IPS-20b (cell line): Measurements from ENCODE around the gene SUGP2.
"Not testable (repeated sequence)": the region's sequence is repeated elsewhere in the genome, so short reads cannot be mapped to it uniquely, and the experiment has no call there.

Experiments used
- H3K27ac ChIP-seq: one replicate; pipeline ENCODE4 v1.5.1; 2013; ENCODE audit warnings: low read length
- H3K27me3 ChIP-seq: 2 replicates; pipeline ENCODE4 v1.6.1; 2013; ENCODE audit warnings: mild to moderate bottlenecking, low read length, inconsistent platforms; ENCODE audit not compliant: insufficient read depth
- H3K36me3 ChIP-seq: 2 replicates; pipeline ENCODE4 v1.6.1; 2013; ENCODE audit warnings: low read depth, mild to moderate bottlenecking, inconsistent platforms, low read length, moderate library complexity; ENCODE audit not compliant: insufficient read depth
- H3K4me1 ChIP-seq: 2 replicates; pipeline ENCODE4 v1.6.1; 2013; ENCODE audit warnings: mild to moderate bottlenecking, control low read depth, inconsistent platforms, low read length, moderate library complexity; ENCODE audit not compliant: insufficient read depth
- H3K4me3 ChIP-seq: 2 replicates; pipeline ENCODE4 v1.5.1; 2013; ENCODE audit warnings: mild to moderate bottlenecking, low read length, inconsistent platforms
- H3K9ac ChIP-seq: 2 replicates; pipeline ENCODE4 v1.6.1; 2013; ENCODE audit warnings: low read depth, mild to moderate bottlenecking, inconsistent platforms, low read length, moderate library complexity
- H3K9me3 ChIP-seq: 2 replicates; pipeline ENCODE4 v1.6.1; 2013; ENCODE audit warnings: mild to moderate bottlenecking, low read depth, low read length, inconsistent platforms; ENCODE audit not compliant: insufficient read depth

The SUGP2 gene

GRCh38 chr19:18964121-18964520, 69.2 kb downstream of the SUGP2 start:
- peaks cover 5% of the 10 kb centered on the region; the same call in 1 of the 2 replicates for H3K4me1 ChIP-seq
- H3K36me3 ChIP-seq, result no peaks in the 10 kb centered on the region
- H3K4me3 ChIP-seq, result no peak overlapping the region
- no peak overlapping the region for H3K9ac ChIP-seq
- H3K9me3 ChIP-seq, result no peaks in the 10 kb centered on the region
- no peak overlapping the region for H3K27ac ChIP-seq
- peaks cover 6% of the 10 kb centered on the region for H3K27me3 ChIP-seq

DNA sequence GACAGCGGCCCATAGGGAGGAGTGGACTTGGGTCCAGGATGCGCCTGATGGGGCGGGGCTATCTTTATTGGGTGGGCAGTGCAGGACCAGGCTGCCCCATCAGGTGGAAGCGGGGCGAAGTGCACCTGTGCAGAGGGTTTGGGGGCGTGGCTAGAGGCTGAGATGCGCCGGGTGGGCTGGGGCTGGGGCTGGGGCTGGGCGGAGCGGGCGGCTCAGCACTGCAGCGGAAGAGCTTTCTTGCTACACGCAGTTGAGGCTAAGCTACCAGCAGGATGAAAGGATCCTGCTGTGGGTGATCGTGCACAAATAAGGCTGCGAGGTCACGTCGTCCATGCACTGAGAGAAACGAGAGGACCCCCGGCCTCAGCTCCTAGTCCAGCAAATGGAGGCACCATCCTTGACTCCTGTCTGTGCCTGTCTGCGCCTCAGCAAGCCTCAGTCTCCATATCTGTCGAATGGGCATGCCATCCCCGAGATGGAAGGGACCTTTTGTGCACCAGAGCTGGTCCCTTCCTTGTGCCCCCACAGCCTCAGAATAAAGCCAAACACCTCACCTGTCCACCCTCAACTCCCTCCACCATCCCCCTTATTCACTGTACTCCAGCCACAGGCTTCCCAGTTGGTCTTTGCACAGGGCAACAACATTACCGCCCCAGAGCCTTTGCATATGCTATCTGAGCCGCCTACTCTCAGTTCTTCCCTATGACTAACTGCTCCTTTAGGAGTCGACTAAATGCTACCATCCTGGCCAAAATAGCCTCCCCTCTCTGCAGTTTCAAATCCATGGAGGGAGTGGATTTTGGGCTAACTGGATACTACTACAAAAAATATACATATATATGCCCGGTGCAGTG, 71.3 kb downstream of the SUGP2 start:
- no peak overlapping the region for H3K27ac ChIP-seq
- H3K9me3 ChIP-seq, result no peaks in the 10 kb centered on the region
- H3K4me1 ChIP-seq, result peaks cover 5% of the 10 kb centered on the region; the same call in 1 of the 2 replicates
- H3K27me3 ChIP-seq, result peaks cover 6% of the 10 kb centered on the region
- no peaks in the 10 kb centered on the region for H3K36me3 ChIP-seq
- H3K4me3 ChIP-seq, result peak overlapping the region; percentile 50; the same call in 1 of the 2 replicates
- H3K9ac ChIP-seq, result no peak overlapping the region

DNA sequence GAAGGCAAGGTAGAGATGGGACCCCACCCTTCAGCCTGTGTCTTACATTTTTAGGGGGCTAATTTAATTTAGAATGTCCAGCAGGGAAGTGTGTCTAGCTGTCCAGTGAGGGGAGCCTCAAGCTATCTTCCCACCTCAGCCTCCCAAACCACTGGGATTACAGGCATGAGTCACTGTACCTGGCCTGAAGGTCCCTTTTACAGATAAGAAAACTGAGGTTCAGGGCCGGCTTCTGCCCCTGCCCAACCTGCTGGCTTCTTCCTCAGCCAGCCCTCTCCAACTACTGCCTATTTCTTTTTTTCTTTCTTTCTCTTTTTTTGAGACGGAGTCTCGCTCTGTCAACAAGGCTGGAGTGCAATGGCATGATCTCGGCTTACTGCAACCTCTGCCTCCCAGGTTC, 72.9 kb downstream of the SUGP2 start:
- Histone ChIP-seq H3K9ac (no peak overlapping the region), H3K27me3 (peaks cover 6% of the 10 kb centered on the region), H3K4me3 (no peak overlapping the region), H3K27ac (no peak overlapping the region), H3K36me3 (no peaks in the 10 kb centered on the region), H3K9me3 (no peaks in the 10 kb centered on the region), H3K4me1 (no peaks in the 10 kb centered on the region)

DNA sequence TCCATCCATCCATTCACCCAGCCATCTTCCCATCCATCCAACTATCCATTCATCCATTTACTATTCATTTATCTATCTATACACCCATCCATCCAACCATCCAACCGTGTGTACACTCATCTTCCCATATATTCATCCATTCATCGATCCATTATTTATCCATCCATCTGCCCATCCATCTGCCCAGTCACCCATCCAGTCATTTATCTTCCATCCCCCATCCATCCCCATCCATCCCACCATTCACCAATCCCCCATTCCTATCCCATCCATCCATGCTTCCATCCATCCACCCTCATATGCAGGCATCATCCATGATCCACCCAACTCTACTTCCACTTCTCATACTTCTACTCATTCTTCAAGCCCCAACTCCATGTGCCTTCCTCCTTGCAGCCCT, 78.3 kb downstream of the SUGP2 start:
- Histone ChIP-seq H3K4me1 (no peaks in the 10 kb centered on the region), H3K9ac (no peak overlapping the region), H3K27me3 (no peaks in the 10 kb centered on the region), H3K9me3 (no peaks in the 10 kb centered on the region), H3K27ac (no peak overlapping the region), H3K36me3 (no peaks in the 10 kb centered on the region), H3K4me3 (no peak overlapping the region)

DNA sequence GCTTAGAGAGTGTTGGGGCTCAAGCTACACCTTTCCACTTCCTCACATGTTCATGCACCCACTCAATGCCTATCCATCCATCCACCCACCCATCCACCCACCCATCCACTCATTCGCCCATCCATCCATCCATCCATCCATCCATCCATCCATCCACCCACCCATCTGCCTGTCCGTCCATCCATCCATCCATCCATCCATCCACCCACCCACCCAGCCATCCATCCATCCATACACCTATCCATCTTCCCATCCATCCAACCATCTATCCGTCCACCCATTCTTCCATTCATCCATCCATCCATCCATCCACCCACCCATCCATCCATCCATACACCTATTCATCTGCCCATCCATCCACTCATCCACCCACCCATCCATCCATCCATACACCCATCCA, 79.2 kb downstream of the SUGP2 start:
- H3K27me3 ChIP-seq, result no peaks in the 10 kb centered on the region
- H3K9me3 ChIP-seq, result no peaks in the 10 kb centered on the region
- no peaks in the 10 kb centered on the region for H3K4me1 ChIP-seq
- no peak overlapping the region for H3K9ac ChIP-seq
- no peak overlapping the region for H3K27ac ChIP-seq
- H3K4me3 ChIP-seq, result no peak overlapping the region
- no peaks in the 10 kb centered on the region for H3K36me3 ChIP-seq

GRCh38 chr19:18952364-18953003, 80.8 kb downstream of the SUGP2 start:
- H3K4me3 ChIP-seq, H3K27me3 ChIP-seq, H3K36me3 ChIP-seq, H3K4me1 ChIP-seq, H3K9me3 ChIP-seq, H3K9ac ChIP-seq, H3K27ac ChIP-seq: not testable (repeated sequence)

DNA sequence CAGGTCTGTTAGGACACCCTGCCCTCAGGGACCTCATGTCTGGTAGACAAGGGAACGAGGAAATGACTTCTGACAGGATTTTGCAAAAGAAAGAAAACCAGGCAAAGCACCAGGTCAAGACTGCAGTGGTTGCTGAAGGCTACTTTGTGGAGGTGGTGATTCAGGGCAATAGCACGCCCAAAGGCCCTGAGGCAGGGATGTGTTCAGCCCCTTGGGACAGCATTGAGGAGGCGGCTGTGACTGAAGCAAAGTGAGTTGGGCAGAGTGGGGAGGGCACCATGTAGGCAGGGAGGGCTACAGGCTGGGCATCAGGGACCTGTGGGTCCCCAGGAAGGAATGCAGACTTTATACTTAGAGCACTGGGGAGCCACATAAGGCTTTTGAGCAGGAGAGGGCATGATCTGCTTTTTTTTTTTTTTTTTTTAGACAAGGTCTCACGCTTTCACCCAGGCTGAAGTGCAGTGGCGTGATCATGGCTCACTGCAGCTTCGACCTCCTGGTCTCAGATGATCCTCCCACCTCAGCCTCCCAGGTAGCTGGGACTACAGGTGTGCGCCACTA, 81.5 kb downstream of the SUGP2 start:
- H3K27me3 ChIP-seq, result no peaks in the 10 kb centered on the region
- no peaks in the 10 kb centered on the region for H3K36me3 ChIP-seq
- no peak overlapping the region for H3K9ac ChIP-seq
- no peaks in the 10 kb centered on the region for H3K9me3 ChIP-seq
- no peaks in the 10 kb centered on the region for H3K4me1 ChIP-seq
- no peak overlapping the region for H3K27ac ChIP-seq
- no peak overlapping the region for H3K4me3 ChIP-seq

- no peak overlapping the region for H3K27ac ChIP-seq
- no peaks in the 10 kb centered on the region for H3K4me1 ChIP-seq
- H3K9me3 ChIP-seq, result no peaks in the 10 kb centered on the region
- no peaks in the 10 kb centered on the region for H3K27me3 ChIP-seq
- H3K36me3 ChIP-seq, result no peaks in the 10 kb centered on the region
- H3K9ac ChIP-seq, result no peak overlapping the region
- no peak overlapping the region for H3K4me3 ChIP-seq
Measured at GRCh38 chr19:18949858-18950257, 83.5 kb downstream of the SUGP2 start.

- Histone ChIP-seq H3K36me3 (no peaks in the 10 kb centered on the region), H3K9me3 (no peaks in the 10 kb centered on the region), H3K4me1 (no peaks in the 10 kb centered on the region), H3K9ac (no peak overlapping the region), H3K4me3 (no peak overlapping the region), H3K27ac (no peak overlapping the region), H3K27me3 (no peaks in the 10 kb centered on the region)
Measured at GRCh38 chr19:18948976-18949356, 84.4 kb downstream of the SUGP2 start.

DNA sequence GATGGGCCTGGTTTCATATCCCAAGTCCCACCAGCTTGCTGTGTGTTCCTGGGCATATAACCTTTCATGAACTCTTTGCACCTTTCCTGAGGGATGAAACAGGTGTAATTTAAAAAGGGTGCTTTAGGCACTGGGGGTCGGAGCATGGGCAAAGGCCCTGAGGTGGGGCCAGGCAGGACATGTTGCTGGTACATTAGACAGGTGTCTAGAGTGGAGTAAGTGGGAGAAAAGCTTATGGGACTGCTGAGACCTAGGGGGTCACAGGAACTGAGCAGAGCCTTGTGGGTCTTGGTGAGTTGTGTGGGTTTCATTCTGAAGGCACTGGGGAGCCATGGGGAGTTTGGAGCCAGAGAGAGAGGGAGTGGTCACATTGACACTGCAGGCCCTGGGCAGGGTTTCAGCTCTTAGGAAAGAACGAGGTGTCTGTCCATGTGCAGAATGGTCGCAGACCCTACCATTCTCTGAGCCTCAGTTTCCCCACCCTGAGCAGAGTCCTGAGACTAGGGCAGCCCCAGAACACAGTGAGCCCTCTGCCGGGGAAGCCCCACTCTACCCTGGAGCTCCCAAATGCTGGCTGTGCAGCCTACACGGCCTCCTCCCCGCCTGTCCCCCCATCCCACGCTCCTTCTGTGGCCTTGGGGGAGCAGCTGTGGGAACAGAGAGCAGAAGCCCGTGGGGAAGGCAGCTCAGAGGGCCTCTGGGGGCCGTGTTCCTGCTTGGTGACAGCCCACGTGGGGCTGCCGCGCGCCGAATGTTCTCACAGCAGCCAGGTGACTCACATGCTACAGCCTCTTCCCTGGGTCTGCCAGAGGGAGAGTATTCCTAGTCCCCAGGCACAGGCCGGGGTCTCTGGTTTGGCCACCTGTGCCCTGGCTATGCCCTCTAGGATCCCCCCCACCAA, 85.0 kb downstream of the SUGP2 start:
- no peaks in the 10 kb centered on the region for H3K27me3 ChIP-seq
- no peaks in the 10 kb centered on the region for H3K9me3 ChIP-seq
- no peak overlapping the region for H3K27ac ChIP-seq
- H3K4me1 ChIP-seq, result no peaks in the 10 kb centered on the region
- H3K36me3 ChIP-seq, result no peaks in the 10 kb centered on the region
- H3K9ac ChIP-seq, result no peak overlapping the region
- H3K4me3 ChIP-seq, result no peak overlapping the region

- Histone ChIP-seq H3K4me3 (no peak overlapping the region), H3K4me1 (no peaks in the 10 kb centered on the region), H3K9ac (no peak overlapping the region), H3K9me3 (no peaks in the 10 kb centered on the region), H3K27ac (no peak overlapping the region), H3K36me3 (no peaks in the 10 kb centered on the region), H3K27me3 (peaks cover 1% of the 10 kb centered on the region)
Measured at GRCh38 chr19:18946918-18947317, 86.4 kb downstream of the SUGP2 start.
